H9 (cell line): Measurements from ENCODE around the gene UBE3C. TPM values are rescaled to one million over a fixed set of nuclear protein-coding genes. Genes with fewer than 3 reads are reported as not detected.
A peak's percentile ranks its signal among the peaks of the same experiment; 100 is the strongest.

ENCODE experiments used
- DNase-seq: peaks from one replicate; pipeline ENCODE4 v3.0.0-alpha.2; 2017
- H2AFZ ChIP-seq: one replicate; pipeline ENCODE4 v1.6.1; 2013; ENCODE audit warnings: mild to moderate bottlenecking, low read length, control low read depth, moderate library complexity
- H2AK5ac ChIP-seq: 2 replicates; pipeline ENCODE4 v1.6.1; 2013; ENCODE audit warnings: low read length, control low read depth, mixed read lengths; ENCODE audit not compliant: insufficient read length
- H2BK120ac ChIP-seq: one replicate; pipeline ENCODE4 v1.6.1; 2013; ENCODE audit warnings: low read depth, mild to moderate bottlenecking, low read length, control low read depth, inconsistent platforms; ENCODE audit not compliant: poor library complexity, severe bottlenecking
- H2BK12ac ChIP-seq: 2 replicates; pipeline ENCODE4 v1.6.1; 2013; ENCODE audit warnings: low read length, control low read depth, mixed read lengths, low read depth; ENCODE audit not compliant: insufficient read length
- H2BK15ac ChIP-seq: 2 replicates; pipeline ENCODE4 v1.6.1; 2013; ENCODE audit warnings: low read depth, low read length, control low read depth
- H2BK20ac ChIP-seq: one replicate; pipeline ENCODE4 v1.6.1; 2013; ENCODE audit warnings: low read depth, mild to moderate bottlenecking, low read length, control low read depth, inconsistent platforms; ENCODE audit not compliant: poor library complexity, severe bottlenecking
- H2BK5ac ChIP-seq: 2 replicates; pipeline ENCODE4 v1.6.1; 2013; ENCODE audit warnings: low read length, control low read depth, mixed read lengths; ENCODE audit not compliant: insufficient read length
- H3K14ac ChIP-seq: 2 replicates; pipeline ENCODE4 v1.6.1; 2013; ENCODE audit warnings: low read length, control low read depth; ENCODE audit not compliant: insufficient read depth
- H3K18ac ChIP-seq: 2 replicates; pipeline ENCODE4 v1.6.1; 2013; ENCODE audit warnings: low read depth, mild to moderate bottlenecking, mixed read lengths, low read length, control low read depth; ENCODE audit not compliant: insufficient read length
- H3K23ac ChIP-seq: 2 replicates; pipeline ENCODE4 v1.6.1; 2013; ENCODE audit warnings: low read length, control low read depth, mixed read lengths, low read depth; ENCODE audit not compliant: insufficient read length
- H3K23me2 ChIP-seq: 2 replicates; pipeline ENCODE4 v1.6.1; 2013; ENCODE audit warnings: low read depth, mild to moderate bottlenecking, mixed read lengths, low read length, control low read depth; ENCODE audit not compliant: insufficient read length, poor library complexity, severe bottlenecking
- H3K27ac ChIP-seq: 2 replicates; pipeline ENCODE4 v1.5.1; 2013; ENCODE audit warnings: low read length, control low read depth, mixed read lengths, low read depth; ENCODE audit not compliant: insufficient read length
- H3K27me3 ChIP-seq: 2 replicates; pipeline ENCODE4 v1.6.1; 2013; ENCODE audit warnings: low read length, control low read depth, inconsistent platforms; ENCODE audit not compliant: insufficient read depth
- H3K4ac ChIP-seq: 2 replicates; pipeline ENCODE4 v1.6.1; 2013; ENCODE audit warnings: low read depth, mild to moderate bottlenecking, control low read depth, inconsistent platforms, low read length, moderate library complexity
- H3K4me1 ChIP-seq: 2 replicates; pipeline ENCODE4 v1.6.1; 2013; ENCODE audit warnings: low read length, control low read depth, inconsistent platforms; ENCODE audit not compliant: insufficient read depth
- H3K4me2 ChIP-seq: 2 replicates; pipeline ENCODE4 v1.6.1; 2013; ENCODE audit warnings: low read length, control low read depth, mixed read lengths; ENCODE audit not compliant: insufficient read length, insufficient read depth
- H3K56ac ChIP-seq: 2 replicates; pipeline ENCODE4 v1.6.1; 2013; ENCODE audit warnings: low read depth, mild to moderate bottlenecking, mixed read lengths, low read length, control low read depth; ENCODE audit not compliant: insufficient read length
- H3K79me1 ChIP-seq: 2 replicates; pipeline ENCODE4 v1.6.1; 2013; ENCODE audit warnings: low read depth, mild to moderate bottlenecking, moderate library complexity, low read length, control low read depth, inconsistent platforms; ENCODE audit not compliant: insufficient read depth, poor library complexity, severe bottlenecking
- H3K79me2 ChIP-seq: 2 replicates; pipeline ENCODE4 v1.6.1; 2013; ENCODE audit warnings: low read length, control low read depth, inconsistent platforms; ENCODE audit not compliant: insufficient read depth
- H3K9ac ChIP-seq: 2 replicates; pipeline ENCODE4 v1.6.1; 2013; ENCODE audit warnings: low read length, control low read depth, mixed read lengths; ENCODE audit not compliant: insufficient read length; ENCODE audit errors: extremely low read depth
- H3K9me3 ChIP-seq: one replicate; pipeline ENCODE4 v1.6.1; 2013; ENCODE audit warnings: low read depth, low read length, inconsistent platforms; ENCODE audit not compliant: control insufficient read depth
- H3T11ph ChIP-seq: one replicate; pipeline ENCODE4 v1.6.1; 2013; ENCODE audit warnings: mild to moderate bottlenecking, low read length, control low read depth, inconsistent platforms
- H4K20me1 ChIP-seq: one replicate; pipeline ENCODE4 v1.6.1; 2013; ENCODE audit not compliant: control insufficient read depth, insufficient read length, insufficient read depth
- H4K5ac ChIP-seq: 2 replicates; pipeline ENCODE4 v1.6.1; 2013; ENCODE audit warnings: low read depth, mild to moderate bottlenecking, mixed read lengths, low read length, control low read depth; ENCODE audit not compliant: insufficient read length
- H4K8ac ChIP-seq: replicated peaks from 2 replicates; pipeline ENCODE4 v1.6.1; 2013; ENCODE audit warnings: low read length, control low read depth, mixed read lengths, low read depth; ENCODE audit not compliant: insufficient read length
- H4K91ac ChIP-seq: 2 replicates; pipeline ENCODE4 v1.6.1; 2013; ENCODE audit warnings: low read depth, mild to moderate bottlenecking, moderate library complexity, mixed read lengths, low read length, control low read depth; ENCODE audit not compliant: insufficient read length
- H3K27ac Mint-ChIP-seq, 3 experiments: 2 replicates in 2 of 3; 3 replicates in 1 of 3; pipeline ENCODE4 v1.8.0; 2020 to 2021; ENCODE audit warnings: mixed read lengths in 3 of 3, mild to moderate bottlenecking in 1 of 3, moderate library complexity in 1 of 3
- H3K27me3 Mint-ChIP-seq: 2 replicates; pipeline ENCODE4 v1.8.0; 2021; ENCODE audit warnings: low read depth, mild to moderate bottlenecking, moderate library complexity, mixed read lengths
- H3K36me3 Mint-ChIP-seq, 3 experiments: 2 replicates in 2 of 3; 3 replicates in 1 of 3; pipeline ENCODE4 v1.8.0; 2020 to 2021; ENCODE audit warnings: low read depth in 3 of 3, mixed read lengths in 3 of 3; ENCODE audit not compliant: insufficient read depth in 1 of 3
- H3K4me1 Mint-ChIP-seq, 2 experiments: 2 replicates each; pipeline ENCODE4 v1.8.0; 2020; ENCODE audit warnings: mixed read lengths in 2 of 2
- H3K4me3 Mint-ChIP-seq, 2 experiments: 2 replicates in 1 of 2; 3 replicates in 1 of 2; pipeline ENCODE4 v1.8.0; 2020 to 2021; ENCODE audit warnings: mild to moderate bottlenecking in 2 of 2, mixed read lengths in 2 of 2, moderate library complexity in 1 of 2
- H3K9me3 Mint-ChIP-seq, 2 experiments: 2 replicates in 1 of 2; 3 replicates in 1 of 2; pipeline ENCODE4 v1.8.0; 2020; ENCODE audit warnings: mild to moderate bottlenecking in 2 of 2, mixed read lengths in 2 of 2, moderate library complexity in 1 of 2
- CTCF ChIP-seq: fragments of 200-600 bp; sonication (generic); conservative IDR thresholded peaks from 3 replicates; pipeline ENCODE4 v1.8.0; 2021; ENCODE audit warnings: antibody characterized with exemption, mild to moderate bottlenecking
- WGBS: extraction: QIAGEN DNeasy Blood & Tissue Kit; methylation state at CpG from one replicate; pipeline ENCODE4 v1.1.7; 2013; ENCODE audit warnings: missing lambda C conversion rate, low lambda C conversion rate, mixed read lengths; ENCODE audit not compliant: insufficient read length; ENCODE audit errors: extremely low coverage; 5-methylcytosine and 5-hydroxymethylcytosine counted together
- total RNA-seq: library from RNA; stranded (reverse); gene quantifications from 2 replicates; pipeline ENCODE4 v1.2.1, GENCODE V29; 2021

UBE3C gene
- total RNA-seq, 1 experiment from 2014 or later: 63.3 TPM

- H3K27me3 Mint-ChIP-seq: peaks cover 7% of the 10 kb centered on the region
- peak overlapping the region; percentile 100 for H3K4me2 ChIP-seq
- peak overlapping the region; percentile 83 to 89 for H3K4me3 Mint-ChIP-seq
- no peak overlapping the region for H2BK20ac ChIP-seq
- H3K9me3 Mint-ChIP-seq: no peaks in the 10 kb centered on the region
- H3K23ac ChIP-seq: peak overlapping the region; percentile 63
- peak overlapping the region; percentile 82 for H3K9ac ChIP-seq
- H4K91ac ChIP-seq: no peak overlapping the region
- no peak overlapping the region for H2AK5ac ChIP-seq
- no peak overlapping the region for H3K27ac ChIP-seq
- no peaks in the 10 kb centered on the region for H4K20me1 ChIP-seq
- no CpG with 5 or more reads among the region's 74 CpGs for WGBS
- no peaks in the 10 kb centered on the region for H3K9me3 ChIP-seq
- peaks cover 14% of the 10 kb centered on the region for H3K23me2 ChIP-seq
- H3K79me2 ChIP-seq: peaks cover 47% of the 10 kb centered on the region
- TF ChIP-seq CTCF: no peak
- no peak overlapping the region for H3K4ac ChIP-seq
- peaks cover 8% of the 10 kb centered on the region; the same call in 1 of the 2 replicates for H3K4me1 ChIP-seq
- H3K36me3 Mint-ChIP-seq: peaks cover 13 to 37% (median 36%) of the 10 kb centered on the region in 3 experiments; a peak in 6 of 7 replicates
- H3K56ac ChIP-seq: no peak overlapping the region
- H2BK12ac ChIP-seq: no peak overlapping the region
- H2BK15ac ChIP-seq: no peak overlapping the region
- no peaks in the 10 kb centered on the region for H3K27me3 ChIP-seq
- H4K5ac ChIP-seq: no peak overlapping the region
- peaks cover 29 to 36% of the 10 kb centered on the region in 2 experiments for H3K4me1 Mint-ChIP-seq
- H3K79me1 ChIP-seq: peaks cover 8% of the 10 kb centered on the region
- H2BK5ac ChIP-seq: no peak overlapping the region
- peak overlapping the region; percentile 59 for H3K14ac ChIP-seq
- no peak overlapping the region for H2AFZ ChIP-seq
- H3K27ac Mint-ChIP-seq: peak overlapping the region in 1 of 3 experiments; percentile 49; a peak in 1 of 7 replicates
- H3T11ph ChIP-seq: no peak overlapping the region
- no peak overlapping the region for H4K8ac ChIP-seq
- no peak overlapping the region for H2BK120ac ChIP-seq
- H3K18ac ChIP-seq: no peak overlapping the region
- DNase-seq: no peak
Measured at GRCh38 chr7:157139111-157139809, 534 bp downstream of the UBE3C start.
